HepG2 (cell line): ENCODE results near the gene CD19. TPM values are rescaled to one million over a fixed set of nuclear protein-coding genes. Genes with fewer than 3 reads are reported as not detected.
A peak's percentile ranks its signal among the peaks of the same experiment; 100 is the strongest.

Experiments used
- ATAC-seq: fragments of 200-7000 bp; cut with Tn5 transposase; 3 replicates; pipeline ENCODE4 v1.9.1; 2020; ENCODE audit warnings: mild to moderate bottlenecking, moderate library complexity
- BruUV-seq: library from RNA; stranded (reverse); fragments of 400-500 nt; replicated peaks from 2 replicates; lab custom pipeline; 2021; lab: Mats Ljungman, UMichigan
- CTCF ChIA-PET: fragments of 300-600 bp; formaldehyde crosslinking; extraction: SDS; loops from one replicate; lab custom pipeline; 2021; ENCODE audit warnings: low total read pairs, inconsistent platforms, low intra/inter-chr PET ratio; lab: Yijun Ruan, JAX
- POLR2A ChIA-PET: fragments of 350-600 bp; sonication (Branson Sonifier 250); formaldehyde crosslinking; loops from one replicate; lab custom pipeline; 2020; ENCODE audit warnings: antibody characterized with exemption, inconsistent platforms; lab: Yijun Ruan, JAX
- DNase-seq: peaks from one replicate; pipeline ENCODE4 v3.0.0-alpha.2; 2015; ENCODE audit warnings: low spot score
- FAIRE-seq: peaks from 3 replicates; lab custom pipeline; 2011; peaks lifted over from hg19 to GRCh38; lab: Jason Lieb, UNC
- H2AFZ ChIP-seq: one replicate; pipeline ENCODE4 v1.6.1; 2011; ENCODE audit warnings: low read length, inconsistent platforms
- H3K27ac ChIP-seq: fragments of 300-600 bp; 3 replicates; pipeline ENCODE4 v1.8.0; 2011; ENCODE audit warnings: mixed run types, mild to moderate bottlenecking, mixed read lengths, low read length, inconsistent platforms; ENCODE audit not compliant: insufficient read depth; ENCODE audit errors: extremely low read length
- H3K27me3 ChIP-seq, 2 experiments: fragments of 200-600 bp in 1 of 2; 2 replicates in 1 of 2; 3 replicates in 1 of 2; pipeline versions ENCODE4 v1.6.0 to v1.8.0; 2011; ENCODE audit warnings: low read length in 2 of 2, mild to moderate bottlenecking in 2 of 2, moderate library complexity in 2 of 2, inconsistent platforms in 1 of 2; ENCODE audit not compliant: insufficient read depth in 2 of 2, control insufficient read depth in 1 of 2
- H3K36me3 ChIP-seq, 2 experiments: fragments of 200-600 bp in 1 of 2; replicated peaks in 1 of 2; 2 replicates in 1 of 2; 3 replicates in 1 of 2; pipeline versions ENCODE4 v1.5.1 to v1.8.0; 2011; ENCODE audit warnings: low read length in 2 of 2, inconsistent platforms in 1 of 2; ENCODE audit not compliant: insufficient read depth in 2 of 2, control insufficient read depth in 1 of 2
- H3K4me1 ChIP-seq: 2 replicates; pipeline ENCODE4 v1.5.1; 2012; ENCODE audit warnings: low read length, inconsistent platforms; ENCODE audit not compliant: insufficient read depth
- H3K4me2 ChIP-seq: 2 replicates; pipeline ENCODE4 v1.6.0; 2011; ENCODE audit warnings: low read depth, low read length, inconsistent platforms
- H3K4me3 ChIP-seq, 3 experiments: fragments of 200-600 bp in 1 of 3; sonication (generic), shearing (Covaris generic) in 1 of 3; replicated peaks in 1 of 3; 2 replicates each; pipeline ENCODE4 v1.5.1; 2011 to 2016; ENCODE audit warnings: low read length in 3 of 3, inconsistent platforms in 2 of 3, low read depth in 2 of 3, mild to moderate bottlenecking in 2 of 3, control low read depth in 1 of 3, mixed read lengths in 1 of 3; ENCODE audit not compliant: insufficient read depth in 1 of 3
- H3K79me2 ChIP-seq: one replicate; pipeline ENCODE4 v1.6.1; 2011; ENCODE audit warnings: low read length, inconsistent platforms; ENCODE audit not compliant: insufficient read depth
- H3K9ac ChIP-seq: 2 replicates; pipeline ENCODE4 v1.6.0; 2011; ENCODE audit warnings: mild to moderate bottlenecking, low read depth, low read length, inconsistent platforms; ENCODE audit not compliant: insufficient read depth
- H3K9me3 ChIP-seq: 2 replicates; pipeline ENCODE4 v1.5.1; 2012; ENCODE audit warnings: mild to moderate bottlenecking, low read length
- H4K20me1 ChIP-seq: 2 replicates; pipeline ENCODE4 v1.6.0; 2011; ENCODE audit warnings: inconsistent platforms, mild to moderate bottlenecking, low read length, moderate library complexity; ENCODE audit not compliant: insufficient read depth
- AGO2 ChIP-seq: fragments of 200-400 bp; formaldehyde crosslinking; optimal IDR thresholded peaks from 2 replicates; pipeline ENCODE3; 2017; ENCODE audit warnings: mild to moderate bottlenecking, low read depth, low read length, moderate library complexity
- HMG20A ChIP-seq: IDR thresholded peaks from 2 replicates; pipeline ENCODE4 v1.6.1; 2016; ENCODE audit warnings: borderline replicate concordance
- HMGA1 ChIP-seq: sonication (generic); formaldehyde crosslinking; conservative IDR thresholded peaks from 2 replicates; pipeline ENCODE4 v1.4.0; 2020; ENCODE audit warnings: missing genetic modification reagents
- IRF2 ChIP-seq: IDR thresholded peaks from 2 replicates; pipeline ENCODE4 v1.6.1; 2018; ENCODE audit warnings: missing genetic modification reagents, missing compliant biosample characterization
- JUND ChIP-seq: sonication (generic); formaldehyde crosslinking; IDR thresholded peaks from 2 replicates; pipeline ENCODE4 v1.8.0; 2022; ENCODE audit warnings: mild to moderate bottlenecking, missing genetic modification reagents
- MAF1 ChIP-seq: sonication (generic); formaldehyde crosslinking; IDR thresholded peaks from 2 replicates; pipeline ENCODE4 v1.5.0; 2020; ENCODE audit warnings: missing genetic modification reagents, borderline replicate concordance
- MED8 ChIP-seq: sonication (generic); formaldehyde crosslinking; IDR thresholded peaks from 2 replicates; pipeline ENCODE4 v1.8.1; 2023; ENCODE audit warnings: mild to moderate bottlenecking, missing genetic modification reagents; ENCODE audit not compliant: insufficient replicate concordance
- MZF1 ChIP-seq: sonication (generic); formaldehyde crosslinking; IDR thresholded peaks from 2 replicates; pipeline ENCODE4 v1.8.1; 2023; ENCODE audit warnings: mild to moderate bottlenecking, missing genetic modification reagents, borderline replicate concordance
- NFIB ChIP-seq: sonication (generic); formaldehyde crosslinking; IDR thresholded peaks from 2 replicates; pipeline ENCODE4 v1.9.0; 2021; ENCODE audit warnings: missing genetic modification reagents, mild to moderate bottlenecking, borderline replicate concordance
- NPAS2 ChIP-seq: sonication (generic); formaldehyde crosslinking; IDR thresholded peaks from 2 replicates; pipeline ENCODE4 v1.8.0; 2022; ENCODE audit warnings: mild to moderate bottlenecking, missing genetic modification reagents, borderline replicate concordance
- NRL ChIP-seq: sonication (generic); formaldehyde crosslinking; IDR thresholded peaks from 2 replicates; pipeline ENCODE4 v1.5.0; 2020; ENCODE audit warnings: missing genetic modification reagents, mild to moderate bottlenecking, moderate library complexity, borderline replicate concordance
- RXRA ChIP-seq: sonication (generic); formaldehyde crosslinking; IDR thresholded peaks from 2 replicates; pipeline ENCODE4 v1.5.1; 2020; ENCODE audit warnings: missing genetic modification reagents
- SPEN ChIP-seq: sonication (generic); formaldehyde crosslinking; IDR thresholded peaks from 2 replicates; pipeline ENCODE4 v1.5.1; 2020; ENCODE audit warnings: low read depth, mild to moderate bottlenecking, missing genetic modification reagents
- ZBTB7A ChIP-seq: sonication (generic); formaldehyde crosslinking; IDR thresholded peaks from 2 replicates; pipeline ENCODE4 v1.8.0; 2022; ENCODE audit warnings: mild to moderate bottlenecking, missing genetic modification reagents
- ZFP82 ChIP-seq: sonication (generic); formaldehyde crosslinking; IDR thresholded peaks from 2 replicates; pipeline ENCODE4 v1.5.1; 2020; ENCODE audit warnings: mild to moderate bottlenecking, missing genetic modification reagents, borderline replicate concordance
- ZNF234 ChIP-seq: sonication (generic); formaldehyde crosslinking; conservative IDR thresholded peaks from 2 replicates; pipeline ENCODE4 v1.5.1; 2020; ENCODE audit warnings: mild to moderate bottlenecking, missing genetic modification reagents
- ZNF567 ChIP-seq: sonication (generic); formaldehyde crosslinking; IDR thresholded peaks from 2 replicates; pipeline ENCODE4 v1.8.1; 2023; ENCODE audit warnings: mild to moderate bottlenecking, missing genetic modification reagents, borderline replicate concordance
- ZNF773 ChIP-seq: sonication (generic); formaldehyde crosslinking; IDR thresholded peaks from 2 replicates; pipeline ENCODE4 v1.4.0; 2020; ENCODE audit warnings: missing genetic modification reagents, borderline replicate concordance
- ZSCAN21 ChIP-seq: sonication (generic); formaldehyde crosslinking; IDR thresholded peaks from 2 replicates; pipeline ENCODE4 v1.8.0; 2022; ENCODE audit warnings: mild to moderate bottlenecking, missing genetic modification reagents, moderate library complexity, borderline replicate concordance
- ZSCAN29 ChIP-seq: sonication (generic); formaldehyde crosslinking; conservative IDR thresholded peaks from 2 replicates; pipeline ENCODE4 v1.4.0; 2020; ENCODE audit warnings: mild to moderate bottlenecking, missing genetic modification reagents
- ZSCAN30 ChIP-seq: sonication (generic); formaldehyde crosslinking; IDR thresholded peaks from 2 replicates; pipeline ENCODE4 v1.5.0; 2020; ENCODE audit warnings: mild to moderate bottlenecking, missing genetic modification reagents
- WGBS: methylation state at CpG from one replicate; pipeline ENCODE4 v1.1.6; 2017; ENCODE audit warnings: low lambda C conversion rate; 5-methylcytosine and 5-hydroxymethylcytosine counted together
- in situ Hi-C: cut with HindIII; loops from 2 replicates; pipeline ENCODE4 v1.10.0; 2017; ENCODE audit warnings: low pct_unique_long_range_greater_than_20kb; ENCODE audit not compliant: extremely low pct_ligation_motif_present
- intact Hi-C: fragments of 100-400 bp; cut with micrococcal nuclease; formaldehyde crosslinking; loops from one replicate; pipeline ENCODE4 v1.10.0; 2022; ENCODE audit not compliant: unreplicated experiment
- polyA plus RNA-seq, 8 experiments: library from polyadenylated mRNA; depleted of rRNA in 3 of 8; stranded (reverse) in 7 of 8; unstranded in 1 of 8; fragments of >200 nt; fragmentation: Illumina TruSeq in 4 of 8; extraction: Trizol in 4 of 8; gene quantifications; 2 replicates each; pipeline versions ENCODE4 v1.2.1 to v1.2.3, GENCODE V29; 2011 to 2016; ENCODE audit warnings: low read depth in 4 of 8, missing spikeins in 1 of 8, mixed read lengths in 1 of 8; ENCODE audit not compliant: insufficient read depth in 1 of 8
- total RNA-seq, 5 experiments: library from RNA; depleted of rRNA; stranded (reverse); fragments of >200 nt; fragmentation: Illumina TruSeq; extraction: Trizol; gene quantifications; 2 replicates each; pipeline ENCODE4 v1.2.3, GENCODE V29; 2016; ENCODE audit warnings: low read depth in 1 of 5
- TF ChIP-seq, protein P1 (sequence below): sonication (generic); formaldehyde crosslinking; IDR thresholded peaks from 2 replicates; pipeline ENCODE4 v1.4.0; 2020; ENCODE audit warnings: mild to moderate bottlenecking, missing genetic modification reagents

Gene CD19
- total and polyA plus RNA-seq, 2 of the 13 experiments (the other 11 are each of a cell fraction or from before 2014, with no cell fraction given), result 0.55 to 1.1 TPM

DNA sequence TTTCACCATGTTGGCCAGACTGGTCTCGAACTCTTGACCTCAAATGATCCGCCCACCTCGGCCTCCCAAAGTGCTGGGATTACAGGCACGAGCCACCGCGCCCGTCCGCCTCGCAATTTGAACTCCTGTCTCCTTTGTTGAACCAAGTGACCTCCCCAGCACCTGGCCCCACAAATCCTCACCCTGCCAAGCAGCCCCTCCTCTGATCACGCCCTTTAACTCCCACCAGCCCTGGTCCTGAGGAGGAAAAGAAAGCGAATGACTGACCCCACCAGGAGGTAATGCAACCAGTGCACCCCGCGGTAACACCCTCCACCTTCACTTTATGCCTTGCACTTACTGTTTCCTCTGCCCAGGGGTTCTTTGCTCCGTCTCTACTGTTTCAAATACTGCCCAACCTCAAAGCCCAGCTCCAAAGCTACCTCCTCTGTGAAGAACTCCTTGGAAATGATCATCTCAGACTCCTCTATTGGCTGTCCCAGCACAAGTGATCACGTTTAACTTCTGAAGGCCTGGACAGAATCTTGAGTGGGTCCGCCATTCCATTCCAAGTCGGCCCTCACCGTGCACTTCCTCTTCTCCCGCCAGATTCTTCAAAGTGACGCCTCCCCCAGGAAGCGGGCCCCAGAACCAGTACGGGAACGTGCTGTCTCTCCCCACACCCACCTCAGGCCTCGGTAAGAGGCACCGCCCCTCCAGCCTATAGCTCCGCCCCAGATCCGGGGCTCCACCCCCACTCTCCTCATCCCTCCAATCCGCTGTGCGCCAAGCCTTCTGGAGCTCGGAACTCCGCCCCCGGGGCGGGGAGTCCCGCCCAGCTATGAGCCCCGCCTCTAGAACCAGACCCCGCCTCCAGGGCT is 4.4 kb downstream of the CD19 start:
- CTCF ChIA-PET, result interaction anchor here (1.7 kb wide), 1 partner anchor 10 kb away, joined by 7 read pairs; no protein-coding TSS in a partner anchor
- H3K4me2 ChIP-seq, result peak overlapping the region; percentile 73
- peaks cover 63% of the 10 kb centered on the region for H3K4me1 ChIP-seq
- peak overlapping the region; percentile 48 for H3K9ac ChIP-seq
- H3K4me3 ChIP-seq, result peak overlapping the region; percentile 28 to 69 (median 40)
- no peaks in the 10 kb centered on the region for H3K9me3 ChIP-seq
- DNase-seq (peak; percentile 88), FAIRE-seq (peak; percentile 79), ATAC-seq (peak; percentile 93)
- no peaks in the 10 kb centered on the region for H3K36me3 ChIP-seq
- peak overlapping the region; percentile 37 for H2AFZ ChIP-seq
- no peaks in the 10 kb centered on the region for H3K79me2 ChIP-seq
- H3K27ac ChIP-seq, result peak overlapping the region; percentile 43
- in situ Hi-C loops (loop anchor here (5.0 kb wide), 1 partner anchor 69 kb away; no protein-coding TSS in a partner anchor), intact Hi-C loops (loop anchor here (2.0 to 5.0 kb wide), 2 partner anchors 13 to 114 kb away; partner anchors contain the start of gene ATXN2L)
- no peaks in the 10 kb centered on the region for H4K20me1 ChIP-seq
- WGBS, result 15% methylated on average over 36 of the region's 36 CpGs
- H3K27me3 ChIP-seq, result no peaks in the 10 kb centered on the region
- BruUV-seq, result TSS peak; percentile 55
- POLR2A ChIA-PET, result interaction anchor here (0.9 to 4.9 kb wide), 17 partner anchors 8 to 743 kb away, joined by 3 to 60 read pairs (median 6); partner anchors contain the start of genes ATXN2L, NFATC2IP, QPRT and RABEP2
- no peak for TF ChIP-seq HMG20A
- TF ChIP-seq ZBTB7A (CRISPR knock-in tag), result no peak
- TF ChIP-seq MAF1 (CRISPR knock-in tag), result no peak
- TF ChIP-seq ZSCAN29 (CRISPR knock-in tag), result 0 out of 2 replicates have a peak, but pooled peaks have one; percentile 68
- TF ChIP-seq ZFP82 (CRISPR knock-in tag), result no peak
- TF ChIP-seq ZSCAN30 (CRISPR knock-in tag), result 0 out of 2 replicates have a peak, but pooled peaks have one; percentile 48
- no peak for TF ChIP-seq AGO2
- no peak; the same call in 1 of the 2 replicates for TF ChIP-seq NRL (CRISPR knock-in tag)
- no peak for TF ChIP-seq ZNF773
- TF ChIP-seq, protein P1, sequence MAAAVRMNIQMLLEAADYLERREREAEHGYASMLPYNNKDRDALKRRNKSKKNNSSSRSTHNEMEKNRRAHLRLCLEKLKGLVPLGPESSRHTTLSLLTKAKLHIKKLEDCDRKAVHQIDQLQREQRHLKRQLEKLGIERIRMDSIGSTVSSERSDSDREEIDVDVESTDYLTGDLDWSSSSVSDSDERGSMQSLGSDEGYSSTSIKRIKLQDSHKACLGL, result no peak
- no peak for TF ChIP-seq NPAS2
- no peak for TF ChIP-seq NFIB (CRISPR knock-in tag)
- TF ChIP-seq ZSCAN21 (CRISPR knock-in tag), result 0 out of 2 replicates have a peak, but pooled peaks have one; percentile 8
- TF ChIP-seq ZNF567 (CRISPR knock-in tag), result no peak
- no peak for TF ChIP-seq HMGA1 (CRISPR knock-in tag)
- no peak for TF ChIP-seq JUND (CRISPR knock-in tag)
- no peak for TF ChIP-seq MZF1 (CRISPR knock-in tag)
- TF ChIP-seq ZNF234 (CRISPR knock-in tag), result no peak
- no peak; the same call in 1 of the 2 replicates for TF ChIP-seq SPEN (CRISPR knock-in tag)
- TF ChIP-seq IRF2 (CRISPR knock-in tag), result peak; percentile 40; the same call in 1 of the 2 replicates
- TF ChIP-seq RXRA (CRISPR knock-in tag), result no peak; the same call in 1 of the 2 replicates
- TF ChIP-seq MED8 (CRISPR knock-in tag), result no peak
